DMS53 treated with DMSO at 0.1 percent for 48 hours (cell line): ENCODE measurements around the gene AP2A1.

ENCODE experiments used
- DNase-seq: peaks from one replicate; lab custom pipeline; 2025; ENCODE audit not compliant: unreplicated experiment; lab: John Stamatoyannopoulos, UW

AP2A1 gene

GRCh38 chr19:49854378-49855263 lies 87.8 kb downstream of the AP2A1 start:
- no peak for DNase-seq

- no peak for DNase-seq
These were observed 88.5 kb downstream of the AP2A1 start for GRCh38 chr19:49855277-49855675.

GRCh38 chr19:49855676-49856573 lies 89.1 kb downstream of the AP2A1 start:
- DNase-seq: no peak

- no peak for DNase-seq
These were observed 89.8 kb downstream of the AP2A1 start for GRCh38 chr19:49856574-49857021.
